Breast epithelium (tissue), 4 donors: ENCODE results near the gene STMND1. TPM values are rescaled to one million over a fixed set of nuclear protein-coding genes. Genes with fewer than 3 reads are reported as not detected.

Experiments used
- DNase-seq, 2 donors: peaks; one replicate each; pipeline ENCODE4 v3.0.0-alpha.2; 2019; ENCODE audit warnings: low spot score in 2 of 2
- H3K27ac ChIP-seq, 2 donors: fragments of 200-600 bp; sonication (generic) in 1 of 2; one replicate each; pipeline ENCODE4 v1.5.1; 2016 to 2019; ENCODE audit warnings: mild to moderate bottlenecking in 1 of 2
- H3K27me3 ChIP-seq, 2 donors: fragments of 200-600 bp; sonication (generic) in 1 of 2; one replicate each; pipeline versions ENCODE4 v1.5.1 to v1.6.0; 2017 to 2019; ENCODE audit warnings: control low read depth in 1 of 2, mild to moderate bottlenecking in 1 of 2
- H3K36me3 ChIP-seq: fragments of 200-600 bp; one replicate; pipeline ENCODE4 v1.5.1; 2019
- H3K4me1 ChIP-seq, 2 donors: fragments of 200-600 bp; sonication (generic); one replicate each; pipeline ENCODE4 v1.5.1; 2016 to 2019; ENCODE audit warnings: control low read depth in 1 of 2
- H3K4me3 ChIP-seq, 3 donors: fragments of 200-600 bp; sonication (generic); 1 replicate in 2 of 3; 2 replicates in 1 of 3; pipeline ENCODE4 v1.5.1; 2016 to 2019; ENCODE audit warnings: mild to moderate bottlenecking in 3 of 3, moderate library complexity in 2 of 3
- H3K9me3 ChIP-seq, 2 donors: fragments of 200-600 bp; sonication (generic) in 1 of 2; one replicate each; pipeline ENCODE4 v1.5.1; 2016 to 2019; ENCODE audit warnings: control low read depth in 1 of 2
- POLR2A ChIP-seq: fragments of 450-650 bp; IDR thresholded peaks from one replicate; pipeline ENCODE4 v1.6.1; 2016; ENCODE audit warnings: antibody characterized with exemption, mild to moderate bottlenecking, moderate library complexity
- POLR2AphosphoS5 ChIP-seq, 3 donors: sonication (generic); formaldehyde crosslinking; IDR thresholded peaks; one replicate each; pipeline ENCODE4 v1.6.1; 2017; ENCODE audit warnings: antibody characterized with exemption in 3 of 3
- intact Hi-C: fragments of 100-400 bp; cut with DNase I; formaldehyde crosslinking; loops from one replicate; pipeline ENCODE4 v1.15.1; 2023; ENCODE audit warnings: low total_unique reads
- total RNA-seq, 3 donors: library from RNA; depleted of rRNA; stranded (reverse); fragments of >200 nt; gene quantifications; one replicate each; pipeline ENCODE4 v1.1.0, GENCODE V29; 2016
- TF ChIP-seq, protein P1 (sequence below), 3 donors: fragments of 450-650 bp; IDR thresholded peaks; one replicate each; pipeline ENCODE4 v1.5.1; 2016 to 2017; ENCODE audit warnings: antibody characterized with exemption in 3 of 3, mild to moderate bottlenecking in 3 of 3, moderate library complexity in 3 of 3

The STMND1 gene
- total RNA-seq, 3 donors from 2014 or later: 0.98 to 2.5 TPM; not detected in 1

DNA sequence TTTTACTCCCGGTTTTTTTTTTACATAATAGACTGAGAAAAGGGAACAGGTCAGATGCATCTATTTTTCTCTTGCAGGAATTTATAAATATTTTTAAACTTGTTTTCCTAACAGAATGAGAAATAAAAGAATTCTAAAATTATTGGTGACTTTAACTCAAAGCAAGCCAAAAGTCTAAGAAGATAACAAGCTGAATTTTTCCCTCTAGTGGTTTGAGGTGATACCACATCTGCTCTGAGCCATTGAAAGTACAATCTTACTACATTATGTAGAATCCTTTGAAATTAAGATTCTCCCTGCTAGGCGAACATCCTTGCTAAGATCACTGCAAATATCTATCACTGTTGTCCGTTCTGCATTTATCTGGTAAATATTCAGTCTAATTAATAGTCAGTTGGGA lies 10.7 kb upstream of the STMND1 start:
- TF ChIP-seq, protein P1, sequence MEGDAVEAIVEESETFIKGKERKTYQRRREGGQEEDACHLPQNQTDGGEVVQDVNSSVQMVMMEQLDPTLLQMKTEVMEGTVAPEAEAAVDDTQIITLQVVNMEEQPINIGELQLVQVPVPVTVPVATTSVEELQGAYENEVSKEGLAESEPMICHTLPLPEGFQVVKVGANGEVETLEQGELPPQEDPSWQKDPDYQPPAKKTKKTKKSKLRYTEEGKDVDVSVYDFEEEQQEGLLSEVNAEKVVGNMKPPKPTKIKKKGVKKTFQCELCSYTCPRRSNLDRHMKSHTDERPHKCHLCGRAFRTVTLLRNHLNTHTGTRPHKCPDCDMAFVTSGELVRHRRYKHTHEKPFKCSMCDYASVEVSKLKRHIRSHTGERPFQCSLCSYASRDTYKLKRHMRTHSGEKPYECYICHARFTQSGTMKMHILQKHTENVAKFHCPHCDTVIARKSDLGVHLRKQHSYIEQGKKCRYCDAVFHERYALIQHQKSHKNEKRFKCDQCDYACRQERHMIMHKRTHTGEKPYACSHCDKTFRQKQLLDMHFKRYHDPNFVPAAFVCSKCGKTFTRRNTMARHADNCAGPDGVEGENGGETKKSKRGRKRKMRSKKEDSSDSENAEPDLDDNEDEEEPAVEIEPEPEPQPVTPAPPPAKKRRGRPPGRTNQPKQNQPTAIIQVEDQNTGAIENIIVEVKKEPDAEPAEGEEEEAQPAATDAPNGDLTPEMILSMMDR (IDR thresholded peaks at IDR 0.05): peak in 2 of 3 donors; percentile 15 to 17
- TF ChIP-seq POLR2AphosphoS5 (IDR thresholded peaks at IDR 0.05): no peak

DNA sequence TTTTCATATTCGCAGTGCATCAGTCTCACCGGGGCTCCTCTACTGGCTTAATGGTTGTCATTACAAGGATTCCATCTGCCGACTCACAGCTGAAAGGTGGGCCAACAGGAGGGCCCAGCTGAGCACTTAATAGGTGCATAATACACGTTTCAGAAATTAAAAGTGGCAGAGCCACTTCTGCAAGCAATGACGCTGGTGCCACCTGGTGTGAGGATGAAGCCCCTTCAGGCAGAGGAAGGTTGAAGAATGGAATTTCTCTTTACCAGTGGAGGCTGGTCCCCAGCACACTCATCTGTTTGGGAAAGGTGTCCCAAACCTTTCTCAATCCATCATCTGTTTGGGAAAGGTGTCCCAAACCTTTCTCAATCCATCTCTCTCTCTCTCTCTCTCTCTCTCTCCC lies 8.2 kb upstream of the STMND1 start:
- TF ChIP-seq POLR2A: no peak
- TF ChIP-seq, protein P1 (IDR thresholded peaks at IDR 0.05): no peak
- TF ChIP-seq POLR2AphosphoS5 (IDR thresholded peaks at IDR 0.05): no peak
- Histone ChIP-seq H3K4me1 (peaks cover 0 to 4% of the 10 kb centered on the region in 2 donors), H3K4me3 (no peak overlapping the region), H3K27me3 (no peaks in the 10 kb centered on the region), H3K36me3 (no peaks in the 10 kb centered on the region), H3K27ac (no peak overlapping the region), H3K9me3 (no peaks in the 10 kb centered on the region)
- intact Hi-C loops: no loop called here
- no peak for DNase-seq

More for the DNA sequence above, 10.7 kb upstream of the STMND1 start:
- H3K4me3 ChIP-seq: no peak overlapping the region
- DNase-seq: no peak
- peaks cover 0 to 4% of the 10 kb centered on the region in 2 donors for H3K4me1 ChIP-seq
- no peaks in the 10 kb centered on the region for H3K27me3 ChIP-seq
- intact Hi-C loops: no loop called here
- H3K27ac ChIP-seq: no peak overlapping the region
- no peaks in the 10 kb centered on the region for H3K36me3 ChIP-seq
- H3K9me3 ChIP-seq: no peaks in the 10 kb centered on the region

DNA sequence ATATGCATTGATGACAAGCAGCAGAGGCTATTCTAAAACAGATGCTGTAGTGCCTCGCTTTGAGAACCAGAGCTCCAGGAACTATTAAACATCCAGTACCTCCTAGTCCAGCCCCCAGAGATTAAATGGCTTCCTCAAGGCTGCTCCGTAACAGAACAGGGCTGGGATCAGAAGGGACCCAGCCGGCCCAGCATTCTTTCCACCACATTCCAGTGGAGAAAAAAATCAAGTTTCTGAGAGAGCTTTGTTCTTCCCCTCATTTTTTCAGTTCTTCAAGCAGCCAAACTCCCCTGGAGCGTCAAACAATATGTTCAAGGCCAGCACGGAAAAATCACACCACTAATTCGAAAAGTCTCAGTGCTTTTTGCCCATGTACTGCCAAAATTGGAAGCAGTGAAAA lies 5.8 kb upstream of the STMND1 start:
- Histone ChIP-seq H3K9me3 (no peaks in the 10 kb centered on the region), H3K27ac (no peak overlapping the region), H3K27me3 (no peaks in the 10 kb centered on the region), H3K36me3 (no peaks in the 10 kb centered on the region), H3K4me1 (peaks cover 0 to 4% of the 10 kb centered on the region in 2 donors), H3K4me3 (no peak overlapping the region)
- peak in 1 of 2 donors; percentile 30 for DNase-seq
- TF ChIP-seq POLR2A (no peak), POLR2AphosphoS5 (IDR thresholded peaks at IDR 0.05) (no peak)
- TF ChIP-seq, protein P1 (IDR thresholded peaks at IDR 0.05): no peak
- intact Hi-C loops: no loop called here

DNA sequence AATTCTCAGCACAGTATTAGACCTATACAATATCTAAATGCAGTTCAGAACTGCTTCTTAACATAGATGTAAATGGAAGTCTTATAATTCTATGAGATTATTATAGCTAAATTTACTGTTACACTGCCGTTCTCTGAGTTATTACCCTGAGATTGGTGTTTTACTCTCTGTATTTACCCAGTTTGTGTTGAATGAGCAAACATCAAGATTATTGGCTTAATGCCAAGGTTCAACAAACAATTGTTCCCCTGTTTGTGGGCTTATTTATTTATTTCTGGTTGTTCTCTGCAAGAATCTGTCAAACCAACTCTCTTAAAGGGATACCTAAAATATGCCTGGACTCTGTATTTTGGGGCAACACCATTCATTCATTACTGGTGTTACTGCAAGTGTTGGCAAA lies 5.2 kb upstream of the STMND1 start:
- no peak for DNase-seq
- Histone ChIP-seq H3K9me3 (no peaks in the 10 kb centered on the region), H3K4me3 (no peak overlapping the region), H3K4me1 (peaks cover 0 to 4% of the 10 kb centered on the region in 2 donors), H3K27me3 (no peaks in the 10 kb centered on the region), H3K27ac (peak overlapping the region in 1 of 2 donors; percentile 6), H3K36me3 (no peaks in the 10 kb centered on the region)
- intact Hi-C loops: no loop called here
- TF ChIP-seq, protein P1 (IDR thresholded peaks at IDR 0.05): no peak
- no peak for TF ChIP-seq POLR2A
- no peak for TF ChIP-seq POLR2AphosphoS5 (IDR thresholded peaks at IDR 0.05)

DNA sequence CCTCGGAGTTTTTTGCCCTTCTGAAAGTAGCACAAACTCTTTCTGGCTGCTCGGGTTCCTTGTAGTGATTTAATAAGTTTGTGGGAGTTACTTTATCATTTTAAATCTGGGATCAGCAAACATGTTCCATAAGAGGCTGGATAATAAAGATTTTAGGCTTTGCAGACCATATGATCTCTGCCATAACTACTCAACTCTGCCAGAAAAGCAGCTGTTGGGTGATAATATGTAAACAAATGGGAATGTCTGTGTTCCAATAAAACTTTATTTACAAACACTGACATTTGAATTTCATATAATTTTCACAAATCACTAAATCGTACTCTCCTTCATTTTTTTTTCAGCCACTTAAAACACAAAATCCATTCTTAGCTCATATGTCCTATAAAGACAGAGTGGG lies 3.9 kb upstream of the STMND1 start:
- H3K4me1 ChIP-seq: peaks cover 0 to 8% of the 10 kb centered on the region in 2 donors
- no peaks in the 10 kb centered on the region for H3K9me3 ChIP-seq
- H3K27ac ChIP-seq: no peak overlapping the region
- H3K4me3 ChIP-seq: no peak overlapping the region
- no peaks in the 10 kb centered on the region for H3K27me3 ChIP-seq
- no peak for DNase-seq
- H3K36me3 ChIP-seq: no peaks in the 10 kb centered on the region
- intact Hi-C loops: no loop called here
- TF ChIP-seq, protein P1 (IDR thresholded peaks at IDR 0.05): no peak
- TF ChIP-seq POLR2AphosphoS5 (IDR thresholded peaks at IDR 0.05) (no peak), POLR2A (no peak)
